ENCODE data around the gene PHF14.
"Not testable (repeated sequence)": the region's sequence is repeated elsewhere in the genome, so short reads cannot be mapped to it uniquely, and the experiment has no call there.

Gene PHF14

DNA sequence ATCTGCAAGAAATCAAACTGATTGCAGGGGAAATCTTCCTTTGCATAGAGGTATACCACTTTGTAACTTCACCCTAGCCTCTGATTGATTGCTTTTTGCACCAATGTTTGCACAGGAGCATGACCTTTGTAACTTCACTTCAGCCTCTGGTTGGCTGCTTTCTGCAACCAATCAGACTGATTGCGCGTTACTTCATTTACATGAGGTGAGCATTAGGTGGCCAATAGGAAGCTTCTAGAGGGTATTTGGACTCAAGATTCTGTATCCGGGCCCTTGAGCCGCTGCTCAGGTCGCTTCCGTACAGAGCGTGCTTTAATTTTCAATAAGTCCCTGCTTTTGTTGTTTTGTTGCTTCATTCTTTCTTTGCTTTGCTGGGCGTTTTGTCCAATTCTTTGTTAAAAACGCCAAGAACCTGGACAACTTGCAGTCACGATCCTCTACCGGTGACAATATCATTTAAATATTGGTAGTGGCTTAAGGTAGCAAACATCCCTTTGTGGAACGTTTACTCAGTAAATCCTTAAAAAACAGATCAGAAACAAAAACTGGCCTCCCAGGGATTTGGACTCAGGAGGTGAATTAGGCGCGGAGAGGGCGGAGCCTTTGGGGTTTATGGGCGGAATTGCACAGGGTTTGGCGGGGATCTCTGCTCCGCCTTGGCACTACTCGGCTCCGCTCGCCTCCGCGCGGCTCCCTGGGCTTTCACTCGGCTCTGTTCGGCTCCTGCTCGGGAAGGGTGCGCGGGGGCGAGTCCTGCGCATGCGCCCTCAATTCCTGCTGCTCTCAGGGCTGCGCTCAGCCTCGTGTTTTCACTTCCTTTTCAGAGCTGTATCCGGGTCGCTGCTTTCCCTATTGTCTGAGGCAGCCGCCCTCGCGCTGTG, at the start of gene PHF14:
Gene PHF14 (plus strand): TSS at position 812 of the 881 bp plus-strand sequence. CDS start 452 bp downstream, outside the sequence.
- ChIA-PET POLR2A (interaction anchor here (2.7 kb wide), 1 partner anchor 33 kb away, joined by 8 read pairs; a partner anchor contains a TSS), CTCF (interaction anchor here (1.5 kb wide), 1 partner anchor 14 kb away, joined by 5 read pairs; no protein-coding TSS in a partner anchor)
- DNase-seq (ENCODE audit: extremely low spot score) = peak; percentile 97
- TF ChIP-seq, protein P1, sequence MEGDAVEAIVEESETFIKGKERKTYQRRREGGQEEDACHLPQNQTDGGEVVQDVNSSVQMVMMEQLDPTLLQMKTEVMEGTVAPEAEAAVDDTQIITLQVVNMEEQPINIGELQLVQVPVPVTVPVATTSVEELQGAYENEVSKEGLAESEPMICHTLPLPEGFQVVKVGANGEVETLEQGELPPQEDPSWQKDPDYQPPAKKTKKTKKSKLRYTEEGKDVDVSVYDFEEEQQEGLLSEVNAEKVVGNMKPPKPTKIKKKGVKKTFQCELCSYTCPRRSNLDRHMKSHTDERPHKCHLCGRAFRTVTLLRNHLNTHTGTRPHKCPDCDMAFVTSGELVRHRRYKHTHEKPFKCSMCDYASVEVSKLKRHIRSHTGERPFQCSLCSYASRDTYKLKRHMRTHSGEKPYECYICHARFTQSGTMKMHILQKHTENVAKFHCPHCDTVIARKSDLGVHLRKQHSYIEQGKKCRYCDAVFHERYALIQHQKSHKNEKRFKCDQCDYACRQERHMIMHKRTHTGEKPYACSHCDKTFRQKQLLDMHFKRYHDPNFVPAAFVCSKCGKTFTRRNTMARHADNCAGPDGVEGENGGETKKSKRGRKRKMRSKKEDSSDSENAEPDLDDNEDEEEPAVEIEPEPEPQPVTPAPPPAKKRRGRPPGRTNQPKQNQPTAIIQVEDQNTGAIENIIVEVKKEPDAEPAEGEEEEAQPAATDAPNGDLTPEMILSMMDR (IDR thresholded peaks at IDR 0.05; ENCODE audit: control extremely low read depth, extremely low read depth, low read depth, missing control alignments) = no peak

GRCh38 chr7:10924370-10924769, 49.3 kb upstream of the PHF14 start:
- DNase-seq (ENCODE audit: extremely low spot score) = no peak
- ChIA-PET CTCF (interaction anchor here (1.3 to 1.6 kb wide), 2 partner anchors 17 to 22 kb away, joined by 3 to 4 read pairs; no protein-coding TSS in a partner anchor), POLR2A (no interaction called here)
- TF ChIP-seq, protein P1 (IDR thresholded peaks at IDR 0.05; ENCODE audit: control extremely low read depth, extremely low read depth, low read depth, missing control alignments) = no peak

DNA sequence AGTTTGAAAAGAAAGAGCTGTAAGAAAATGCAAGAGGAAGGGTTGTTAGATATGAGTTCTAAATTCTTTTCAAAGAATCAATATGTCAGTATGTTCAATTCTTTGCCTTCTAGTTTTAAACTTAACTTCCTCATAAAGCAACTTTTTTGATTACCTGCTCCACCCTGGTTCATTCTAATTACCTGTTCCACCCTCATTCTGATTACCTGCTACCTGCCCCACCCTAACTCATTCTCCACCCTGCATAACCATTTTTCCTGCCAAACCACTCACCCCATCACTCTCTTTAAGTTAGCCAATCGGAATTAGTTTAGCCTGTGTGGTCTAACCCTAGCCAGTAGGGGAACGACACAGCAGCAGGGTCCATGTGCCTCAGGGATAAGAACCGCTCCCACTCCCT, 45.5 kb upstream of the PHF14 start:
- POLR2A ChIA-PET; CTCF ChIA-PET; DNase-seq (ENCODE audit: extremely low spot score): not testable (repeated sequence)

- ChIA-PET CTCF (interaction anchor here (1.0 to 1.8 kb wide), 5 partner anchors 10 to 304 kb away, joined by 3 to 7 read pairs (median 3); no protein-coding TSS in a partner anchor), POLR2A (interaction anchor here (0.6 to 2.1 kb wide), 2 partner anchors 10 to 1837 kb away, joined by 3 to 7 read pairs; a partner anchor contains a TSS)
- DNase-seq (ENCODE audit: extremely low spot score) = no peak
- TF ChIP-seq, protein P1 (IDR thresholded peaks at IDR 0.05; ENCODE audit: control extremely low read depth, extremely low read depth, low read depth, missing control alignments) = no peak
Observed at GRCh38 chr7:10930551-10930950, 43.1 kb upstream of the PHF14 start.

GRCh38 chr7:10931161-10931560, 42.5 kb upstream of the PHF14 start:
- TF ChIP-seq, protein P1 (IDR thresholded peaks at IDR 0.05; ENCODE audit: control extremely low read depth, extremely low read depth, low read depth, missing control alignments) = no peak
- DNase-seq (ENCODE audit: extremely low spot score) = no peak
- ChIA-PET POLR2A (interaction anchor here (2.1 kb wide), 1 partner anchor 9 kb away, joined by 7 read pairs; a partner anchor contains a TSS), CTCF (interaction anchor here (1.5 kb wide), 1 partner anchor 33 kb away, joined by 3 read pairs; no protein-coding TSS in a partner anchor)

- no peak for DNase-seq (ENCODE audit: extremely low spot score)
- ChIA-PET POLR2A (no interaction called here), CTCF (no interaction called here)
- TF ChIP-seq, protein P1 (IDR thresholded peaks at IDR 0.05; ENCODE audit: control extremely low read depth, extremely low read depth, low read depth, missing control alignments) = no peak
Observed at GRCh38 chr7:10934292-10934691, 39.4 kb upstream of the PHF14 start.

Measured in GM10248 (cell line).